Heart left ventricle (tissue), 13 donors: ENCODE measurements around the gene CFAP46.

Experiments used
- POLR2A ChIP-seq, 2 donors: fragments of 450-650 bp; IDR thresholded peaks; one replicate each; pipeline ENCODE4 v1.6.1; 2017; ENCODE audit warnings: antibody characterized with exemption in 2 of 2, mild to moderate bottlenecking in 2 of 2, moderate library complexity in 2 of 2
- TF ChIP-seq, protein P1 (sequence below), 12 donors: fragments of 200-600 bp; sonication (generic) in 4 of 12; IDR thresholded peaks; one replicate each; pipeline versions ENCODE4 v1.5.0 to v1.8.0; 2018 to 2022; ENCODE audit warnings: antibody characterized with exemption in 12 of 12, mild to moderate bottlenecking in 5 of 12
- donor health status: ischemic (EF 13 %, LVEDD 7.1; RV severe dilation, severe dysfunction).
- donor health status: DM: no; HTN: yes; CAD: no.
- donor health status: DM: no; HTN: no; CAD: no.
- donor health status: ischemic (EF 25% LVEDD 6.9; RV normal size, moderate dysfunction).
- donor health status: ischemic (EF 25% LVEDD 5.7; RV mildly dilated, moderate dysfunction).
- donor health status: ischemic (EF 35%, LVEDD 5.7; RV mildly dilated, moderate dysfunction).
- donor health status: nonischemic (EF 11% LVEDD 7.7; RV severe dilation, severe dysfunction).
- donor health status: DM: yes; HTN: yes; CAD: no.
- donor health status: PGD.
- donor health status: ischemic (EF 29% LVEDD 5.4; RV normal size, mild dysfunction).
- donor health status: nonischemic (EF 23%, LVEDD 6.1; RV moderate dilation, normal function).

DNA sequence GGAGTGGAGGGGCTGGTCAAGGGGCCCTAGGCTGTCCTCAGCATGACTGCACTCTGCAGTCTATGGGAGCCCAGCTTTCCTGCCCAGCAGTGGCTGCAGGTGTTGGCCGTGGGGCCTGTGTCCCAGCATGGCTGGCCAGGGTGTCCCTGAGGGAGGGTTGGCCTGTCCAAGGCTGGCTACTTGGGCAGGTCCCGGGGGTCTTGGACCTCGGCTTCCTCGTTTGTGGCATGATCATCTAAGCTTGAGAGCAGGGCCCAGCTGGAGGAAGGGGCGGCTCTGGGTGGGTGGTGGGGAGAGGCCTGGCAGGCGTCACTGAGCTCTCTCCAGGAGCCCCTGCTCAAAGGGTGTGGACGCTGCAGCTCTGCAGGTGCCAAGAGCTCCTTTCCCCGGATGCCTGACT is 43.7 kb upstream of the CFAP46 start:
- TF ChIP-seq POLR2A (IDR thresholded peaks at IDR 0.05) = no peak
- TF ChIP-seq, protein P1, sequence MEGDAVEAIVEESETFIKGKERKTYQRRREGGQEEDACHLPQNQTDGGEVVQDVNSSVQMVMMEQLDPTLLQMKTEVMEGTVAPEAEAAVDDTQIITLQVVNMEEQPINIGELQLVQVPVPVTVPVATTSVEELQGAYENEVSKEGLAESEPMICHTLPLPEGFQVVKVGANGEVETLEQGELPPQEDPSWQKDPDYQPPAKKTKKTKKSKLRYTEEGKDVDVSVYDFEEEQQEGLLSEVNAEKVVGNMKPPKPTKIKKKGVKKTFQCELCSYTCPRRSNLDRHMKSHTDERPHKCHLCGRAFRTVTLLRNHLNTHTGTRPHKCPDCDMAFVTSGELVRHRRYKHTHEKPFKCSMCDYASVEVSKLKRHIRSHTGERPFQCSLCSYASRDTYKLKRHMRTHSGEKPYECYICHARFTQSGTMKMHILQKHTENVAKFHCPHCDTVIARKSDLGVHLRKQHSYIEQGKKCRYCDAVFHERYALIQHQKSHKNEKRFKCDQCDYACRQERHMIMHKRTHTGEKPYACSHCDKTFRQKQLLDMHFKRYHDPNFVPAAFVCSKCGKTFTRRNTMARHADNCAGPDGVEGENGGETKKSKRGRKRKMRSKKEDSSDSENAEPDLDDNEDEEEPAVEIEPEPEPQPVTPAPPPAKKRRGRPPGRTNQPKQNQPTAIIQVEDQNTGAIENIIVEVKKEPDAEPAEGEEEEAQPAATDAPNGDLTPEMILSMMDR (IDR thresholded peaks at IDR 0.05) = no peak
